Fibroblast of villous mesenchyme (primary cell): ENCODE data around the gene CAPN10. TPM values are rescaled to one million over a fixed set of nuclear protein-coding genes. Genes with fewer than 3 reads are reported as not detected.

ENCODE experiments used
- DNase-seq: peaks from one replicate; pipeline ENCODE4 v3.0.0-alpha.2; 2010; ENCODE audit warnings: low read depth
- H3K4me3 ChIP-seq: 2 replicates; pipeline ENCODE4 v1.5.1; 2011; ENCODE audit warnings: low read depth, mild to moderate bottlenecking, low read length
- total RNA-seq: library from RNA; depleted of rRNA; stranded (reverse); fragments of >200 nt; gene quantifications from 2 replicates; pipeline ENCODE4 v1.2.3, GENCODE V29; 2012
- TF ChIP-seq, protein P1 (sequence below): IDR thresholded peaks from 2 replicates; pipeline ENCODE4 v1.5.1; 2012; ENCODE audit warnings: low read depth, mild to moderate bottlenecking, low read length; ENCODE audit not compliant: insufficient read depth

The CAPN10 gene
- total RNA-seq, 1 donor, result 20.3 TPM

DNA sequence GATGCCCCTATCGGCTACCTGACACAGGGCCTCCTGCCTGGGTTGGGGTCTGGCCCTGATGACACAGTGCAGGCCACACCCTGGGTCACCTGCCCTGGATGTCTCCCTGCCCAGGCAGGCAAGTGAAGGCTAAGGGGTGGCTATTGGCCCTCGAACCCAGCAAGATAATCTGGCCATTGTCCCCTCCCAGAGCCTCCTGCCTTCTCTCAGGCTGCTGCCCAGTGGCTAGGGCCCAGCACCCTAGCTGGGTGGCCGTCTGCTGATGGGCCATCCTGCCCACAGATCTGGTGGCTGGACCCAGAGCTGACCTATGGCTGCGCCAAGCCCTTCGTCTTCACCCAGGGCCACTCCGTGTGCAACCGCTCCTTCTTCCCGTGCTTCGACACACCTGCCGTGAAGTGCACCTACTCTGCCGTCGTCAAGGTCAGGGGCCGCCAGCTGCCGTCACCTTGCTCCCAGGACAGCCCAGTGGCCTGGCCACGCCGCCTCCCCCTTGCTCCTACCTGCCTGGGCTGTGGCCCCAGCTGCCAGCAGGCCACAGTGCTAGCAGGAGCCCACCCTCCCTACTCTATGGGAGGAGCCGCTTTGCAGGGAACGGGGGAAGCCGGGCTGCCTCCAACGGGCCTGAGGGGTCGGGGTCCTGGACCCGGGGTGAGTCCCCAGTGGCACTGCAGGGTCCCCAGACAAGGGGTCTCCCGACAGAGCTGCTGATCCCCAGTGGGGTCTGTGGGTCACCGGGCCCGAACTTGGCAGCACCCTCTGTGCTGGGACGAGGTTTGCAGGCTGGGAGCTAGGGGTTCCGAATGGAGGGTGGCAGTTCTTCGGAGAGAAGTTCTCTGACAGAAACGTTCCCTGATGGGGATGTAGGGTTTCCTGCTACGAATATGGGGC lies 14.1 kb upstream of the CAPN10 start:
- TF ChIP-seq, protein P1, sequence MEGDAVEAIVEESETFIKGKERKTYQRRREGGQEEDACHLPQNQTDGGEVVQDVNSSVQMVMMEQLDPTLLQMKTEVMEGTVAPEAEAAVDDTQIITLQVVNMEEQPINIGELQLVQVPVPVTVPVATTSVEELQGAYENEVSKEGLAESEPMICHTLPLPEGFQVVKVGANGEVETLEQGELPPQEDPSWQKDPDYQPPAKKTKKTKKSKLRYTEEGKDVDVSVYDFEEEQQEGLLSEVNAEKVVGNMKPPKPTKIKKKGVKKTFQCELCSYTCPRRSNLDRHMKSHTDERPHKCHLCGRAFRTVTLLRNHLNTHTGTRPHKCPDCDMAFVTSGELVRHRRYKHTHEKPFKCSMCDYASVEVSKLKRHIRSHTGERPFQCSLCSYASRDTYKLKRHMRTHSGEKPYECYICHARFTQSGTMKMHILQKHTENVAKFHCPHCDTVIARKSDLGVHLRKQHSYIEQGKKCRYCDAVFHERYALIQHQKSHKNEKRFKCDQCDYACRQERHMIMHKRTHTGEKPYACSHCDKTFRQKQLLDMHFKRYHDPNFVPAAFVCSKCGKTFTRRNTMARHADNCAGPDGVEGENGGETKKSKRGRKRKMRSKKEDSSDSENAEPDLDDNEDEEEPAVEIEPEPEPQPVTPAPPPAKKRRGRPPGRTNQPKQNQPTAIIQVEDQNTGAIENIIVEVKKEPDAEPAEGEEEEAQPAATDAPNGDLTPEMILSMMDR, result no peak
- no peak overlapping the region for H3K4me3 ChIP-seq
- DNase-seq, result no peak

DNA sequence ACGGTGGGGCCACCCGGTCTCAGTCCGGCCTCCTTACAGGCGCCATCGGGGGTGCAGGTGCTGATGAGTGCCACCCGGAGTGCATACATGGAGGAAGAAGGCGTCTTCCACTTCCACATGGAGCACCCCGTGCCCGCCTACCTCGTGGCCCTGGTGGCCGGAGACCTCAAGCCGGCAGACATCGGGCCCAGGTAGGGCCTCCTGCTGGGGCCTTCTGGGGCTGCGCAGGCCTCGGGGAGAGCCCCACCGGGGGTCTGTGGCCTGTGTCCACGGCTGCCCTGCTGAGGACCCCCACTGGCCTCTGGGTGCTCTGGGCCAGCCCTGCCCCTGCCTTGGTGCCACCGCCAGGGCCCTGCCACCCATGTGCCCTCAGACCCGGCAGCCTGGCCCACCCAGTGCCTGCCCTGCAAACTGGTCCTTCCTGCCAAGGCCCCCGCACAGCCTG lies 13.4 kb upstream of the CAPN10 start:
- no peak for DNase-seq
- H3K4me3 ChIP-seq, result no peak overlapping the region
- TF ChIP-seq, protein P1, result no peak

DNA sequence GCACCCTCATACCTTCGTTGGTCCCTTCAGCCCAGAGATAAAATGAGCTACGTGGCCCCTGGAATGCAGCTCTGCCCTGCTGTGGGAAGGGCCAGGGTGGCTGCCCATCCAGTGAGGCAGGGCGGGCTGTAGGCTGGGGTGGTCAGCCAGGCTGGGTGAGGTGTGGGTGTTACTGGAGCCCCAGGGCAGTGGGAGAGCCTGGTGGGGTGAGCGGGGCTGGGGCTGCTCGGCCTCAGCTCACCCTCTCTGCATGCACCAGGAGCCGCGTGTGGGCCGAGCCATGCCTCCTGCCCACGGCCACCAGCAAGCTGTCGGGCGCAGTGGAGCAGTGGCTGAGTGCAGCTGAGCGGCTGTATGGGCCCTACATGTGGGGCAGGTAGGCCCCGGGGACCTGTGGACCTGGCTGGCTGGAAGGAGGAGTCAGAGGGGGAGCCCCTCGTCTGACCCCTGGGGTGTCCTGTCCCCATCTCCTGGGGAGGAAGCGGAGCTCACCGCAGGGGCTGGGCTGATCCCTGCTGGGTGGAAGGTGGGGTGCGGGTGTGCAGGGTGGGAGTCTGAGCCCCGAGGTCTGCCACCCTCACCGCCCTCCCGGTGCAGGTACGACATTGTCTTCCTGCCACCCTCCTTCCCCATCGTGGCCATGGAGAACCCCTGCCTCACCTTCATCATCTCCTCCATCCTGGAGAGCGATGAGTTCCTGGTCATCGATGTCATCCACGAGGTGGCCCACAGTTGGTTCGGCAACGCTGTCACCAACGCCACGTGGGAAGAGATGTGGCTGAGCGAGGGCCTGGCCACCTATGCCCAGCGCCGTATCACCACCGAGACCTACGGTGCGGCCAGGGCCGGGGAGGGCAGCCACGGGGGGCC lies 12.8 kb upstream of the CAPN10 start:
- TF ChIP-seq, protein P1, result no peak
- DNase-seq, result no peak
- no peak overlapping the region for H3K4me3 ChIP-seq

DNA sequence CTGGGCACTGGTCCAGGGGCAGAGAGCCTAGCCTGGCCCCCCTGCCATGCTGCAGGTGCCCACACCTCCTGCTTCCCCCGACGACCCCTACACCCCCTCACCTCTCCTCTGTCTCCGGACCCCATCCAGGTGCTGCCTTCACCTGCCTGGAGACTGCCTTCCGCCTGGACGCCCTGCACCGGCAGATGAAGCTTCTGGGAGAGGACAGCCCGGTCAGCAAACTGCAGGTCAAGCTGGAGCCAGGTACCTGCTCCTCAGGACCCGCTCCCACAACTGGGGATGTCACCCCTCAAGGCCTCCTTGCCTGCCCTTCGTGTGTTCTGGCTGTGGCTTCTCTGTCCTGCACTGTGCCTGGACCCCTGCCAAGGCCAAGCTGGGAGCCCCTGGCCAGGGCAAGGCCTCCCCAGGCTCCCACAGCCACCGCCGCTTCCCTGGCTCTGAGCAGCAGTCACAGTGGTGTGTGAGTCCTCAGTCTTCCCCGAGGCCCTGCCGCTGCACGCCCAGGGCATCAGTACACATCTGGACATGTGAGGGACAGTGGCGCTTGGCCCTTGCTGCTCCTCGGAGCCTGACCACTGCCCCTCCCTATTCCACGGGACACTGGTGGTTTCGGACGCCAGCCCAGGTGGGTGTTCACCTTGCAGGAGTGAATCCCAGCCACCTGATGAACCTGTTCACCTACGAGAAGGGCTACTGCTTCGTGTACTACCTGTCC lies 12.0 kb upstream of the CAPN10 start:
- DNase-seq, result no peak
- TF ChIP-seq, protein P1, result no peak
- H3K4me3 ChIP-seq, result no peak overlapping the region

DNA sequence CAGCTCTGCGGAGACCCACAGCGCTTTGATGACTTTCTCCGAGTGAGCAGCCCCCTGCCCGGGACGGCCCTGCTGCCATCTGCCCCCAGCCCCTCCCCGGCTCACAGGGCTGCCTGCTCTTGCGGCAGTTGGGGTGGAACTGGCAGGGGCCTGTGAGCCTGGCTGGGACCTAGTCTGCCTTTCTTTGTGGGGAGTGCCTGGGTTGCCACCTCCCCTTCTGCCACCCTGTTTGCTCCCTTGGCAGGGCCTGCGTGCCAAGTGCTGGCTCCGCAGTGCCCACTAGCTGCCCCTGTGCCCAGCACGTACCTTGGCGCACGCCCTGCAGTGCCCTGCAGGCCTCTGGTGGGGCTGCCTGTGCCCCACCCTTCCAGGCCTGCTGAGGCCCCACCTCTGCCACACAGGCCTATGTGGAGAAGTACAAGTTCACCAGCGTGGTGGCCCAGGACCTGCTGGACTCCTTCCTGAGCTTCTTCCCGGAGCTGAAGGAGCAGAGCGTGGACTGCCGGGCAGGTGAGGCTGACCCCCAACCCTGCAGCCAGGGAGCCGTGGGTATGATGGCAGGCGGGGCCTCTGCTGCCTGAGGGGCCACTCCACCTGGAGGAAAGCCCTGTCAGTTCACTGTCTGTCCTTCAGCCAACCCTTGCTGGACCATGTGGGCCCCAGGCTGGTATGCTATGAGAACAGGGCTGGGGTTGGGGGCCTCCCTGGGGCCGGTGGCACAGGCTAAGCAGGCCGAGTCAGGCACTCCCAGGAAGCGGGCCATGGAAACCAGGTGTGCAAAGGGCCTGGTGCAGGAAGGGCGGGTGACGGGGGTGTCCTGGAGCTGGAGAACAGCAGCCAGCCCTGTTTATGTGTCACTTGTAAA lies 11.2 kb upstream of the CAPN10 start:
- DNase-seq, result no peak
- TF ChIP-seq, protein P1, result no peak
- no peak overlapping the region for H3K4me3 ChIP-seq

DNA sequence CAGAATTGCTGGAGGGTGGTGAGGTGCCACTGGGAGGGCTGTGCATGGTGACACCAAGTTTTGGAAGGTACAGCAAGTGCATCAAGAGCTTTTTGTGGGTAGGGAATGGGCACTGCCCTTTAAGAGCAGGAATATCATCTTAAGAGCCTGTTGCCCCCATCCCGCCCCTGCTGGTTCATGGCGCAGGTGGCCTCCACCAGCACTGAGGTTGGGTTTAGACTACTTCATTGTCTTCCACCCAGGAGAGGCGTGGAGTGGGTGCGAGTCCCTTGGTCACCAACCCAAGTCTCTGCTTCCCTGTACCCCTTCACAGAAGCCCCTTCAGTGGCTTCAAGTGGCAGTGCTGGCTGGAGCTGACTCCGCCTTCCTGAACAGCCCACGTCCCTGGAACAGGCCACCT lies 10.5 kb upstream of the CAPN10 start:
- no peak for DNase-seq
- TF ChIP-seq, protein P1, result no peak
- no peak overlapping the region for H3K4me3 ChIP-seq
